H9 (cell line): ENCODE data around the gene CPA3. TPM values are rescaled to one million over a fixed set of nuclear protein-coding genes. Genes with fewer than 3 reads are reported as not detected.

Experiments
- DNase-seq: peaks from one replicate; pipeline ENCODE4 v3.0.0-alpha.2; 2017
- H2AFZ ChIP-seq: one replicate; pipeline ENCODE4 v1.6.1; 2013; ENCODE audit warnings: mild to moderate bottlenecking, low read length, control low read depth, moderate library complexity
- H2AK5ac ChIP-seq: 2 replicates; pipeline ENCODE4 v1.6.1; 2013; ENCODE audit warnings: low read length, control low read depth, mixed read lengths; ENCODE audit not compliant: insufficient read length
- H2BK120ac ChIP-seq: one replicate; pipeline ENCODE4 v1.6.1; 2013; ENCODE audit warnings: low read depth, mild to moderate bottlenecking, low read length, control low read depth, inconsistent platforms; ENCODE audit not compliant: poor library complexity, severe bottlenecking
- H2BK12ac ChIP-seq: 2 replicates; pipeline ENCODE4 v1.6.1; 2013; ENCODE audit warnings: low read length, control low read depth, mixed read lengths, low read depth; ENCODE audit not compliant: insufficient read length
- H2BK15ac ChIP-seq: 2 replicates; pipeline ENCODE4 v1.6.1; 2013; ENCODE audit warnings: low read depth, low read length, control low read depth
- H2BK20ac ChIP-seq: one replicate; pipeline ENCODE4 v1.6.1; 2013; ENCODE audit warnings: low read depth, mild to moderate bottlenecking, low read length, control low read depth, inconsistent platforms; ENCODE audit not compliant: poor library complexity, severe bottlenecking
- H2BK5ac ChIP-seq: 2 replicates; pipeline ENCODE4 v1.6.1; 2013; ENCODE audit warnings: low read length, control low read depth, mixed read lengths; ENCODE audit not compliant: insufficient read length
- H3K14ac ChIP-seq: 2 replicates; pipeline ENCODE4 v1.6.1; 2013; ENCODE audit warnings: low read length, control low read depth; ENCODE audit not compliant: insufficient read depth
- H3K18ac ChIP-seq: 2 replicates; pipeline ENCODE4 v1.6.1; 2013; ENCODE audit warnings: low read depth, mild to moderate bottlenecking, mixed read lengths, low read length, control low read depth; ENCODE audit not compliant: insufficient read length
- H3K23ac ChIP-seq: 2 replicates; pipeline ENCODE4 v1.6.1; 2013; ENCODE audit warnings: low read length, control low read depth, mixed read lengths, low read depth; ENCODE audit not compliant: insufficient read length
- H3K23me2 ChIP-seq: 2 replicates; pipeline ENCODE4 v1.6.1; 2013; ENCODE audit warnings: low read depth, mild to moderate bottlenecking, mixed read lengths, low read length, control low read depth; ENCODE audit not compliant: insufficient read length, poor library complexity, severe bottlenecking
- H3K27ac ChIP-seq: 2 replicates; pipeline ENCODE4 v1.5.1; 2013; ENCODE audit warnings: low read length, control low read depth, mixed read lengths, low read depth; ENCODE audit not compliant: insufficient read length
- H3K27me3 ChIP-seq: 2 replicates; pipeline ENCODE4 v1.6.1; 2013; ENCODE audit warnings: low read length, control low read depth, inconsistent platforms; ENCODE audit not compliant: insufficient read depth
- H3K4ac ChIP-seq: 2 replicates; pipeline ENCODE4 v1.6.1; 2013; ENCODE audit warnings: low read depth, mild to moderate bottlenecking, control low read depth, inconsistent platforms, low read length, moderate library complexity
- H3K4me1 ChIP-seq: 2 replicates; pipeline ENCODE4 v1.6.1; 2013; ENCODE audit warnings: low read length, control low read depth, inconsistent platforms; ENCODE audit not compliant: insufficient read depth
- H3K4me2 ChIP-seq: 2 replicates; pipeline ENCODE4 v1.6.1; 2013; ENCODE audit warnings: low read length, control low read depth, mixed read lengths; ENCODE audit not compliant: insufficient read length, insufficient read depth
- H3K56ac ChIP-seq: 2 replicates; pipeline ENCODE4 v1.6.1; 2013; ENCODE audit warnings: low read depth, mild to moderate bottlenecking, mixed read lengths, low read length, control low read depth; ENCODE audit not compliant: insufficient read length
- H3K79me1 ChIP-seq: 2 replicates; pipeline ENCODE4 v1.6.1; 2013; ENCODE audit warnings: low read depth, mild to moderate bottlenecking, moderate library complexity, low read length, control low read depth, inconsistent platforms; ENCODE audit not compliant: insufficient read depth, poor library complexity, severe bottlenecking
- H3K79me2 ChIP-seq: 2 replicates; pipeline ENCODE4 v1.6.1; 2013; ENCODE audit warnings: low read length, control low read depth, inconsistent platforms; ENCODE audit not compliant: insufficient read depth
- H3K9ac ChIP-seq: 2 replicates; pipeline ENCODE4 v1.6.1; 2013; ENCODE audit warnings: low read length, control low read depth, mixed read lengths; ENCODE audit not compliant: insufficient read length; ENCODE audit errors: extremely low read depth
- H3K9me3 ChIP-seq: one replicate; pipeline ENCODE4 v1.6.1; 2013; ENCODE audit warnings: low read depth, low read length, inconsistent platforms; ENCODE audit not compliant: control insufficient read depth
- H3T11ph ChIP-seq: one replicate; pipeline ENCODE4 v1.6.1; 2013; ENCODE audit warnings: mild to moderate bottlenecking, low read length, control low read depth, inconsistent platforms
- H4K20me1 ChIP-seq: one replicate; pipeline ENCODE4 v1.6.1; 2013; ENCODE audit not compliant: control insufficient read depth, insufficient read length, insufficient read depth
- H4K5ac ChIP-seq: 2 replicates; pipeline ENCODE4 v1.6.1; 2013; ENCODE audit warnings: low read depth, mild to moderate bottlenecking, mixed read lengths, low read length, control low read depth; ENCODE audit not compliant: insufficient read length
- H4K8ac ChIP-seq: replicated peaks from 2 replicates; pipeline ENCODE4 v1.6.1; 2013; ENCODE audit warnings: low read length, control low read depth, mixed read lengths, low read depth; ENCODE audit not compliant: insufficient read length
- H4K91ac ChIP-seq: 2 replicates; pipeline ENCODE4 v1.6.1; 2013; ENCODE audit warnings: low read depth, mild to moderate bottlenecking, moderate library complexity, mixed read lengths, low read length, control low read depth; ENCODE audit not compliant: insufficient read length
- H3K27ac Mint-ChIP-seq, 3 experiments: 2 replicates in 2 of 3; 3 replicates in 1 of 3; pipeline ENCODE4 v1.8.0; 2020 to 2021; ENCODE audit warnings: mixed read lengths in 3 of 3, mild to moderate bottlenecking in 1 of 3, moderate library complexity in 1 of 3
- H3K27me3 Mint-ChIP-seq: 2 replicates; pipeline ENCODE4 v1.8.0; 2021; ENCODE audit warnings: low read depth, mild to moderate bottlenecking, moderate library complexity, mixed read lengths
- H3K36me3 Mint-ChIP-seq, 3 experiments: 2 replicates in 2 of 3; 3 replicates in 1 of 3; pipeline ENCODE4 v1.8.0; 2020 to 2021; ENCODE audit warnings: low read depth in 3 of 3, mixed read lengths in 3 of 3; ENCODE audit not compliant: insufficient read depth in 1 of 3
- H3K4me1 Mint-ChIP-seq, 2 experiments: 2 replicates each; pipeline ENCODE4 v1.8.0; 2020; ENCODE audit warnings: mixed read lengths in 2 of 2
- H3K4me3 Mint-ChIP-seq, 2 experiments: 2 replicates in 1 of 2; 3 replicates in 1 of 2; pipeline ENCODE4 v1.8.0; 2020 to 2021; ENCODE audit warnings: mild to moderate bottlenecking in 2 of 2, mixed read lengths in 2 of 2, moderate library complexity in 1 of 2
- H3K9me3 Mint-ChIP-seq, 2 experiments: 2 replicates in 1 of 2; 3 replicates in 1 of 2; pipeline ENCODE4 v1.8.0; 2020; ENCODE audit warnings: mild to moderate bottlenecking in 2 of 2, mixed read lengths in 2 of 2, moderate library complexity in 1 of 2
- CTCF ChIP-seq: fragments of 200-600 bp; sonication (generic); conservative IDR thresholded peaks from 3 replicates; pipeline ENCODE4 v1.8.0; 2021; ENCODE audit warnings: antibody characterized with exemption, mild to moderate bottlenecking
- total RNA-seq: library from RNA; stranded (reverse); gene quantifications from 2 replicates; pipeline ENCODE4 v1.2.1, GENCODE V29; 2021

CPA3 gene
- total RNA-seq, 1 experiment from 2014 or later: not detected

DNA sequence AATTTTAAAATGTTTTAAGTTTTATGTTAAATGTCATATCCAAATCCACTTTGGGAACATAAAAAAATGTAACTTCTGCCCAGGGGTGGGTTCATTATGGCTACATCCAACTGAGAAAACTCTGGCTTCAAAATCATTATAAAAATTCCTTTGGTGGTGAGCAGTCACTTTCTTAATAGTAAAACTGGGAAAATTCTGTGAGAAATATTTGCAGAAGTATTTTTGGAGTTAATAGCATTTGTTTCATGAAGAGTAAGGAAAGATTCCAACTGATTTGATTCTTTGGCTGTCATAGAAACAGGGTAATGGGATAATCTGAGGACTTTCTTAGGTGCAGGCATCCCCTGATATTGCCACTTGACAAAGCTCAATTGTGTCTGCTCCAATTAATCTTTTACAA is 38.8 kb downstream of the CPA3 start:
- H4K5ac ChIP-seq: no peak overlapping the region
- H4K8ac ChIP-seq: no peak overlapping the region
- H2BK15ac ChIP-seq: no peak overlapping the region
- H3K27ac ChIP-seq: no peak overlapping the region
- H3K56ac ChIP-seq: no peak overlapping the region
- H2BK120ac ChIP-seq: no peak overlapping the region
- Mint-ChIP-seq H3K27ac (no peak overlapping the region), H3K4me3 (no peak overlapping the region), H3K36me3 (no peaks in the 10 kb centered on the region), H3K4me1 (no peaks in the 10 kb centered on the region), H3K27me3 (no peaks in the 10 kb centered on the region; the same call in 1 of the 2 replicates), H3K9me3 (no peaks in the 10 kb centered on the region)
- no peak overlapping the region for H3K4ac ChIP-seq
- no peaks in the 10 kb centered on the region for H3K79me1 ChIP-seq
- H3K79me2 ChIP-seq: no peaks in the 10 kb centered on the region
- no peak overlapping the region for H4K91ac ChIP-seq
- no peak overlapping the region for H2BK12ac ChIP-seq
- no peak overlapping the region for H2AK5ac ChIP-seq
- DNase-seq: no peak
- no peak overlapping the region for H2BK5ac ChIP-seq
- no peak overlapping the region for H2BK20ac ChIP-seq
- no peak overlapping the region for H3T11ph ChIP-seq
- no peak overlapping the region for H3K14ac ChIP-seq
- no peaks in the 10 kb centered on the region for H3K9me3 ChIP-seq
- H3K23ac ChIP-seq: no peak overlapping the region
- H3K23me2 ChIP-seq: no peaks in the 10 kb centered on the region
- H4K20me1 ChIP-seq: no peaks in the 10 kb centered on the region
- no peaks in the 10 kb centered on the region for H3K27me3 ChIP-seq
- H3K18ac ChIP-seq: no peak overlapping the region
- H2AFZ ChIP-seq: no peak overlapping the region
- H3K4me1 ChIP-seq: no peaks in the 10 kb centered on the region
- TF ChIP-seq CTCF: no peak
- no peak overlapping the region for H3K4me2 ChIP-seq
- no peak overlapping the region for H3K9ac ChIP-seq
